Endodermal cell (in vitro differentiated cells): Measurements from ENCODE around the gene SPG7. TPM values are rescaled to one million over a fixed set of nuclear protein-coding genes. Genes with fewer than 3 reads are reported as not detected.

ENCODE experiments used
- DNase-seq: peaks from one replicate; pipeline ENCODE4 v3.0.0-alpha.2; 2017
- H3K27ac ChIP-seq: 2 replicates; pipeline ENCODE4 v1.5.1; 2013; ENCODE audit warnings: mild to moderate bottlenecking, low read depth, low read length, moderate library complexity
- H3K27me3 ChIP-seq: 2 replicates; pipeline ENCODE4 v1.6.1; 2013; ENCODE audit warnings: mild to moderate bottlenecking, low read length, moderate library complexity; ENCODE audit not compliant: insufficient read depth, control insufficient read depth, poor library complexity, severe bottlenecking
- H3K36me3 ChIP-seq: 2 replicates; pipeline ENCODE4 v1.7.0; 2013; ENCODE audit warnings: mild to moderate bottlenecking, low read length, moderate library complexity; ENCODE audit not compliant: control insufficient read depth, insufficient read depth
- H3K4me1 ChIP-seq: one replicate; pipeline ENCODE4 v1.7.0; 2013; ENCODE audit warnings: low read length; ENCODE audit not compliant: control insufficient read depth, insufficient read depth
- H3K4me3 ChIP-seq: 2 replicates; pipeline ENCODE4 v1.5.1; 2013; ENCODE audit warnings: mild to moderate bottlenecking, low read length, moderate library complexity
- H3K9ac ChIP-seq: 2 replicates; pipeline ENCODE4 v1.6.1; 2013; ENCODE audit warnings: mild to moderate bottlenecking, low read length, moderate library complexity; ENCODE audit not compliant: poor library complexity, severe bottlenecking; ENCODE audit errors: extremely low read depth
- H3K9me3 ChIP-seq: 2 replicates; pipeline ENCODE4 v1.6.1; 2013; ENCODE audit warnings: mild to moderate bottlenecking, low read length, moderate library complexity; ENCODE audit not compliant: control insufficient read depth
- H3K27ac Mint-ChIP-seq: 2 replicates; pipeline ENCODE4 v1.8.0; 2020; ENCODE audit warnings: mixed read lengths
- H3K27me3 Mint-ChIP-seq: 2 replicates; pipeline ENCODE4 v1.8.0; 2021; ENCODE audit warnings: mild to moderate bottlenecking, mixed read lengths; ENCODE audit not compliant: insufficient read depth
- H3K36me3 Mint-ChIP-seq: 2 replicates; pipeline ENCODE4 v1.8.0; 2020; ENCODE audit warnings: low read depth, mixed read lengths
- H3K4me1 Mint-ChIP-seq: 2 replicates; pipeline ENCODE4 v1.8.0; 2020; ENCODE audit warnings: mixed read lengths
- H3K4me3 Mint-ChIP-seq: 2 replicates; pipeline ENCODE4 v1.8.0; 2020; ENCODE audit warnings: mild to moderate bottlenecking, moderate library complexity, mixed read lengths
- H3K9me3 Mint-ChIP-seq: 2 replicates; pipeline ENCODE4 v1.8.0; 2020; ENCODE audit warnings: mild to moderate bottlenecking, mixed read lengths
- WGBS, 2 experiments: methylation state at CpG; one replicate each; pipeline versions ENCODE4 v1.1.5 to v1.1.7; 2013; ENCODE audit warnings: missing lambda C conversion rate in 2 of 2, mixed read lengths in 1 of 2; ENCODE audit not compliant: insufficient coverage in 1 of 2, insufficient read length in 1 of 2; 5-methylcytosine and 5-hydroxymethylcytosine counted together
- total RNA-seq, 2 donors: library from RNA; stranded (reverse); fragmentation: NEBNext Ultra II Directional in 1 of 2; extraction: Animal tissue kit (Norgen Biotek cat#: 25700) in 1 of 2; gene quantifications; 2 replicates in 1 of 2; 3 replicates in 1 of 2; pipeline ENCODE4 v1.2.1, GENCODE V29; 2021
- TF ChIP-seq, protein P1 (sequence below): fragments of 200-600 bp; sonication (generic); conservative IDR thresholded peaks from 2 replicates; pipeline ENCODE4 v1.5.0; 2021; ENCODE audit warnings: antibody characterized with exemption, mild to moderate bottlenecking

SPG7 gene
- total RNA-seq, 2 donors from 2014 or later, result 153 to 156 TPM

DNA sequence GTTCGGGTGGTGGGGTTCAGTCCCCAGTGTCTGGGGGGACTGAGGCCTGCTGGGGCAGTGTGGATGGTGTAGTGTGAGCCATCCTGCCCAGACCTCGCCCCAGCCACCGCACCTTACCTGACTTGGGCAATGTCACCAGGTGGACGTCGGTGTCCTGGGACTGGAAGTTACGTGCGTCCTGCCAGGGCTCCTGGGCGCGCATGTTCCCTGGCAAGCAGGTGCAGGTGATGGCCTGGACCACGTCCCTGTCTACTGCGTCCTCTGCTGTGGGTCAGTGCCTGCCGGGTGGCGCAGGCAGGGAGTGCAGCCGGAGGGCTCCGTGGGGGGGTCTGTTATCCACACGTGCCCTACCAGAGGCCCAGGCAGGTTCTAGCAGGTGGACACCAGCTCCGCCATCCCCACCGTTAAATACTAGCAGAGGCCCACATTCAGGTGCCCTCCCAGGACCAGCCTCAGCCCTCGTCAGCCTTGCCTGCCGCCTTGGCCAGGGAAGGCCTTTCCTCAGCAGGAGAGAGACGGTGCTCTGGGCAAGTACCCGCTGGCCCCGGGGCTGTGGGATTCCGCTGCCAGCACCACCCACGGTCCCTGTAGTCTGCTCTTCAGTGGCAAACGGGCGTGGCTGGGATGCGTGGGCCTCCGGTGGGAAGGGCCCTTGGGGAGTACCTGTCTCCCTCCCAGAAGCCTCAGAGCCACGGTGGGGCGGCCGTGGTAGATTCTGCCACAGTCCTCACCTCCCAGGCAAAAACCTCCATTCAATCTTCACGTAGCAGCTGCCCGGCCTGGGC, 97.2 kb downstream of the SPG7 start:
- Histone ChIP-seq H3K27ac (no peak overlapping the region), H3K4me1 (peaks cover 7% of the 10 kb centered on the region), H3K4me3 (no peak overlapping the region), H3K27me3 (no peaks in the 10 kb centered on the region), H3K9ac (no peak overlapping the region), H3K9me3 (no peaks in the 10 kb centered on the region), H3K36me3 (no peaks in the 10 kb centered on the region)
- Mint-ChIP-seq H3K9me3 (no peaks in the 10 kb centered on the region), H3K27ac (no peak overlapping the region), H3K27me3 (no peaks in the 10 kb centered on the region), H3K4me1 (peaks cover 15% of the 10 kb centered on the region), H3K4me3 (no peak overlapping the region), H3K36me3 (no peaks in the 10 kb centered on the region)
- TF ChIP-seq, protein P1, sequence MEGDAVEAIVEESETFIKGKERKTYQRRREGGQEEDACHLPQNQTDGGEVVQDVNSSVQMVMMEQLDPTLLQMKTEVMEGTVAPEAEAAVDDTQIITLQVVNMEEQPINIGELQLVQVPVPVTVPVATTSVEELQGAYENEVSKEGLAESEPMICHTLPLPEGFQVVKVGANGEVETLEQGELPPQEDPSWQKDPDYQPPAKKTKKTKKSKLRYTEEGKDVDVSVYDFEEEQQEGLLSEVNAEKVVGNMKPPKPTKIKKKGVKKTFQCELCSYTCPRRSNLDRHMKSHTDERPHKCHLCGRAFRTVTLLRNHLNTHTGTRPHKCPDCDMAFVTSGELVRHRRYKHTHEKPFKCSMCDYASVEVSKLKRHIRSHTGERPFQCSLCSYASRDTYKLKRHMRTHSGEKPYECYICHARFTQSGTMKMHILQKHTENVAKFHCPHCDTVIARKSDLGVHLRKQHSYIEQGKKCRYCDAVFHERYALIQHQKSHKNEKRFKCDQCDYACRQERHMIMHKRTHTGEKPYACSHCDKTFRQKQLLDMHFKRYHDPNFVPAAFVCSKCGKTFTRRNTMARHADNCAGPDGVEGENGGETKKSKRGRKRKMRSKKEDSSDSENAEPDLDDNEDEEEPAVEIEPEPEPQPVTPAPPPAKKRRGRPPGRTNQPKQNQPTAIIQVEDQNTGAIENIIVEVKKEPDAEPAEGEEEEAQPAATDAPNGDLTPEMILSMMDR, result no peak
- DNase-seq, result no peak
- WGBS, 2 experiments, result 94% methylated on average over 27 to 34 of the region's 34 CpGs

DNA sequence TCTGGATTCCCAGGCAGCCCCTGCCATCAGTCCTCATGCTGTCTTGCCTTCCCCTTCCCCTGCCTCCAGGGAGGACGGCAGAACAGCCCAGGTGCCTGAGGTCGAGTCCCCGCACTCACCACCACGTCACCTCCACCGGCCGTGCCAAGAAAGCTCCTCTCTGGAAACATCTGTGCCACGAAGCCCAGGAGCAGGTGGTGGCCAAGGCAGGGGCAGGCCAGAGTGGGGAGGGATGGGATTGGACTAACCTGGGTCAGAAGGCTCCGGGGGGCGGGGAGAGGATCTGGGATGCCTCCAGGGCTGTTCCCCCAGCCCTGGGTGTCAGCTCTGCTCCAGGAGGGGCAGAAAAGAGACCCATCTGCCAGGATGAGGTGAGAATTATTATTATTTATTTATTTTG, 97.8 kb downstream of the SPG7 start:
- Histone ChIP-seq H3K27ac (no peak overlapping the region), H3K4me3 (no peak overlapping the region), H3K9me3 (no peaks in the 10 kb centered on the region), H3K27me3 (no peaks in the 10 kb centered on the region), H3K4me1 (peaks cover 7% of the 10 kb centered on the region), H3K9ac (no peak overlapping the region), H3K36me3 (no peaks in the 10 kb centered on the region)
- Mint-ChIP-seq H3K27me3 (no peaks in the 10 kb centered on the region), H3K4me3 (no peak overlapping the region), H3K27ac (no peak overlapping the region), H3K9me3 (no peaks in the 10 kb centered on the region), H3K36me3 (no peaks in the 10 kb centered on the region), H3K4me1 (peaks cover 15% of the 10 kb centered on the region)
- DNase-seq, result no peak
- TF ChIP-seq, protein P1, result no peak
- 96 to 100% methylated on average over 8 to 9 of the region's 9 CpGs for WGBS, 2 experiments

Other genes starting within 250 kb of the SPG7 start
- 100 to 1,000 TPM; 118 to 159 TPM for gene ANKRD11, start 17.8 kb upstream of the SPG7 start, total RNA-seq
- 1,000 to 10,000 TPM; 1,911 to 2,019 TPM for gene RPL13, start 52.3 kb downstream of the SPG7 start, total RNA-seq
- gene CPNE7, start 67.4 kb downstream of the SPG7 start, total RNA-seq, result 1 to 10 TPM; 1.5 to 2.1 TPM
- gene DPEP1, start 105.2 kb downstream of the SPG7 start, total RNA-seq, result 1 to 10 TPM in 1 of 2 donors, under 1 TPM in 1; 0.88 to 3.2 TPM
- 100 to 1,000 TPM; 104 to 106 TPM for gene CHMP1A, start 149.3 kb downstream of the SPG7 start, total RNA-seq
- gene SPATA33, start 149.4 kb downstream of the SPG7 start, total RNA-seq, result 10 to 100 TPM; 21.8 to 28.7 TPM
- gene CDK10, start 178.3 kb downstream of the SPG7 start, total RNA-seq, result 100 to 1,000 TPM; 108 to 123 TPM
- gene SPATA2L, start 193.3 kb downstream of the SPG7 start, total RNA-seq, result 10 to 100 TPM; 22.9 to 28.8 TPM
- gene VPS9D1, start 212.5 kb downstream of the SPG7 start, total RNA-seq, result 10 to 100 TPM in 1 of 2 donors, 1 to 10 TPM in 1; 7.4 to 10.0 TPM
- gene ZNF276, start 213.1 kb downstream of the SPG7 start, total RNA-seq, result 10 to 100 TPM; 28.2 to 32.6 TPM